BLaER1 treated with 17β-estradiol and CSF1 and Interleukin-3, amounts not matched to agents 10 nM and 100 nM (cell line): ENCODE measurements around the gene RNF2.

Source experiments
- H3K27ac ChIP-seq, 11 experiments: shearing (Covaris generic); formaldehyde crosslinking; 2 replicates each; pipeline ENCODE4 v1.8.1; 2022
- H3K27me3 ChIP-seq, 11 experiments: shearing (Covaris generic); formaldehyde crosslinking; 2 replicates each; pipeline ENCODE4 v1.8.1; 2022
- H3K36me3 ChIP-seq, 11 experiments: shearing (Covaris generic); formaldehyde crosslinking; 2 replicates each; pipeline ENCODE4 v1.8.1; 2022
- H3K4me1 ChIP-seq, 10 experiments: shearing (Covaris generic); formaldehyde crosslinking; 2 replicates each; pipeline ENCODE4 v1.8.1; 2022
- H3K4me2 ChIP-seq, 11 experiments: shearing (Covaris generic); formaldehyde crosslinking; 2 replicates each; pipeline ENCODE4 v1.8.1; 2022
- H3K4me3 ChIP-seq, 10 experiments: shearing (Covaris generic); formaldehyde crosslinking; 2 replicates each; pipeline ENCODE4 v1.8.1; 2022
- H3K9ac ChIP-seq, 11 experiments: shearing (Covaris generic); formaldehyde crosslinking; 2 replicates each; pipeline ENCODE4 v1.8.1; 2022
- H3K9me3 ChIP-seq, 11 experiments: shearing (Covaris generic); formaldehyde crosslinking; replicated peaks in 1 of 11; 2 replicates each; pipeline ENCODE4 v1.8.1; 2022
- H4K20me1 ChIP-seq, 11 experiments: shearing (Covaris generic); formaldehyde crosslinking; 2 replicates each; pipeline ENCODE4 v1.8.1; 2022
- Cebpa-rat ChIP-seq, 11 experiments: shearing (Covaris generic); IDR thresholded peaks; 2 replicates each; pipeline ENCODE4 v1.8.1; 2022

Gene RNF2

GRCh38 chr1:185129708-185130107 lies 84.3 kb downstream of the RNF2 start:
- H3K4me3 ChIP-seq = no peak overlapping the region
- peaks cover 59 to 93% (median 76%) of the 10 kb centered on the region in 11 experiments for H3K36me3 ChIP-seq
- H3K9me3 ChIP-seq = peaks cover 3 to 17% (median 12%) of the 10 kb centered on the region in 11 experiments; a peak in 15 of 22 replicates
- H3K4me2 ChIP-seq = no peak overlapping the region
- no peak overlapping the region for H3K9ac ChIP-seq
- no peaks in the 10 kb centered on the region for H3K27me3 ChIP-seq
- no peak overlapping the region for H3K27ac ChIP-seq
- H3K4me1 ChIP-seq = no peaks in the 10 kb centered on the region
- H4K20me1 ChIP-seq = no peaks in the 10 kb centered on the region
- TF ChIP-seq Cebpa-rat (IDR thresholded peaks at IDR 0.05) = no peak

GRCh38 chr1:185132534-185132933 lies 87.2 kb downstream of the RNF2 start:
- Histone ChIP-seq H3K36me3 (peaks cover 50 to 91% (median 71%) of the 10 kb centered on the region in 11 experiments), H3K4me3 (no peak overlapping the region), H3K4me2 (no peak overlapping the region), H3K27ac (no peak overlapping the region), H4K20me1 (no peaks in the 10 kb centered on the region), H3K27me3 (no peaks in the 10 kb centered on the region), H3K9me3 (peaks cover 3 to 17% (median 12%) of the 10 kb centered on the region in 11 experiments; a peak in 15 of 22 replicates), H3K4me1 (no peaks in the 10 kb centered on the region), H3K9ac (no peak overlapping the region)
- TF ChIP-seq Cebpa-rat (IDR thresholded peaks at IDR 0.05) = no peak

GRCh38 chr1:185137896-185138545 lies 92.7 kb downstream of the RNF2 start:
- no peaks in the 10 kb centered on the region for H4K20me1 ChIP-seq
- peaks cover 0 to 8% (median 3%) of the 10 kb centered on the region in 11 experiments; a peak in 14 of 22 replicates for H3K9me3 ChIP-seq
- H3K9ac ChIP-seq = no peak overlapping the region
- TF ChIP-seq Cebpa-rat (IDR thresholded peaks at IDR 0.05) = no peak
- no peak overlapping the region for H3K4me2 ChIP-seq
- no peaks in the 10 kb centered on the region for H3K4me1 ChIP-seq
- H3K36me3 ChIP-seq = peaks cover 48 to 93% (median 65%) of the 10 kb centered on the region in 11 experiments
- no peak overlapping the region for H3K27ac ChIP-seq
- H3K27me3 ChIP-seq = no peaks in the 10 kb centered on the region; a peak in 1 of 22 replicates
- H3K4me3 ChIP-seq = no peak overlapping the region

- Histone ChIP-seq H3K4me2 (no peak overlapping the region), H3K4me3 (no peak overlapping the region), H4K20me1 (no peaks in the 10 kb centered on the region), H3K9me3 (no peaks in the 10 kb centered on the region), H3K36me3 (peaks cover 36 to 93% (median 64%) of the 10 kb centered on the region in 11 experiments; a peak in 21 of 22 replicates), H3K27ac (no peak overlapping the region), H3K9ac (no peak overlapping the region), H3K27me3 (no peaks in the 10 kb centered on the region; a peak in 1 of 22 replicates), H3K4me1 (no peaks in the 10 kb centered on the region)
- no peak for TF ChIP-seq Cebpa-rat (IDR thresholded peaks at IDR 0.05)
Measured at GRCh38 chr1:185139246-185139645, 93.9 kb downstream of the RNF2 start.

GRCh38 chr1:185144233-185144632 lies 98.9 kb downstream of the RNF2 start:
- no peak for TF ChIP-seq Cebpa-rat (IDR thresholded peaks at IDR 0.05)
- Histone ChIP-seq H4K20me1 (no peaks in the 10 kb centered on the region), H3K36me3 (peaks cover 40 to 96% (median 79%) of the 10 kb centered on the region in 11 experiments), H3K9me3 (no peaks in the 10 kb centered on the region), H3K9ac (no peak overlapping the region), H3K27me3 (no peaks in the 10 kb centered on the region; a peak in 1 of 22 replicates), H3K4me2 (no peak overlapping the region), H3K4me3 (no peak overlapping the region), H3K27ac (no peak overlapping the region), H3K4me1 (no peaks in the 10 kb centered on the region)

- Histone ChIP-seq H3K9me3 (no peaks in the 10 kb centered on the region), H3K27me3 (no peaks in the 10 kb centered on the region), H4K20me1 (no peaks in the 10 kb centered on the region; a peak in 1 of 22 replicates), H3K36me3 (peaks cover 29 to 56% (median 47%) of the 10 kb centered on the region in 11 experiments), H3K4me3 (no peak overlapping the region), H3K4me1 (peaks cover 8 to 36% (median 20%) of the 10 kb centered on the region in 10 experiments; a peak in 19 of 20 replicates), H3K4me2 (no peak overlapping the region), H3K9ac (no peak overlapping the region), H3K27ac (no peak overlapping the region)
- TF ChIP-seq Cebpa-rat (IDR thresholded peaks at IDR 0.05) = no peak
Measured at GRCh38 chr1:185151215-185151614, 105.9 kb downstream of the RNF2 start.
